HG02973 (cell line): ENCODE measurements around the gene YPEL1.
"Not testable (repeated sequence)": the region's sequence is repeated elsewhere in the genome, so short reads cannot be mapped to it uniquely, and the experiment has no call there.

Source experiments
- ATAC-seq: cut with Tn5 transposase; IDR thresholded peaks from one replicate; pipeline ENCODE4 v1.9.1; 2021; ENCODE audit warnings: moderate library complexity; ENCODE audit not compliant: unreplicated experiment

YPEL1 gene

GRCh38 chr22:21724496-21724895, 11.1 kb downstream of the YPEL1 start:
- ATAC-seq = not testable (repeated sequence)

DNA sequence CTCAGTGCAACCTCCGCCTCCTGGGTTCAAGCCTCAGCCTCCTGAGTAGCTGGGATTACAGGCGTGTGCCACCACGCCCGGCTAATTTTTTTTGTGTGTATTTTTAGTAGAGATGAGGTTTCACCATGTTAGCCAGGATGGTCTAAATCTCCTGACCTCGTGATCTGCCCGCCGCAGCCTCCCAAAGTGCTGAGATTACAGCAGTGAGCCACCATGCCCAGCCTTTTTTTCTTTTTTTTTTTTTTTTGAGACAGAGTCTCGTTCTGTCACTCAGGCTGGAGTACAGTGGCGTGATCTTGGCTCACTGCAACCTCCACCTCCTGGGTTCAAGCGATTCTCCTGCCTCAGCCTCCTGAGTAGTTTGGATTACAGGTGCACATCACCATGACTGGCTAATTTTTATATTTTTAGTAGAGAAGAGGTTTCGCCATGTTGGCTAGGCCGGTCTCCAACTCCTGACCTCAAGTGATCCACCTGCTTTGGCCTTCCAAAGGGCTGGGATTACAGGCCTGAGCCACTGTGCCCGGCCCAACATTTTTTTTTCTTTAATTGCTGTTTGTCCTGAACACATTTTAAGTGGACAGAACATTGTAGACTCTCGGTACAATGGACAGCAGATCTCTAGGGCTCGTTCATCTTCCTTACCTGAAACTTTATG, 14.3 kb downstream of the YPEL1 start:
- ATAC-seq = not testable (repeated sequence)

DNA sequence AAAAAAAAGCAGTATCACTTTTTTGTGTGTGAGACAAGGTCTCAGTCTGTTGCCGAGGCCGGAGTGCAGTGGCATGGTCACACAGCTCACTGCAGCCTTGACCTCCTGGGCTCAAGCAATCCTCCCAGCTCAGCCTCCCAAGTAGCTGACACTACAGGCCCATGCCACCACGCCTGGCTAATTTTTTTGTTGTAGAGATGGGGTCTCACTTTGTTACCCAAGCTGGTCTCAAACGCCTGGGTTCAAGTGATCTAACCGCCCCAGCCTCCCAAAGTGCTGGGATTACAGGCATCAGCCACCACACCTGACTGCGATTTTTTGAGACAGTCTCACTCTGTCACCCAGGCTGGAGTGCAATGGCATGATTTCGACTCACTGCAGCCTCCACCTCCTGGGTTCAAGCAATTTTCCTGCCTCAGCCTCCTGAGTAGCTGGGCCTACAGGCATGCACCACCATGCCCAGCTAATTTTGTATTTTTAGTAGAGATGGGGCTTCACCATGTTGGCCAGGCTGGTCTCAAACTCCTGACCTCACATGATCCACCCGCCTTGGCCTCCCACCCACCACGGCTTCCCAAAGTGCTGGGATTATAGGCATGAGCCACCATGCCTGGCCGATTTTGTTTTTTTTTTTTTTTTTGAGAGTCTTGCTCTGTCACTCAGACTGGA, 15.3 kb downstream of the YPEL1 start:
- not testable (repeated sequence) for ATAC-seq

DNA sequence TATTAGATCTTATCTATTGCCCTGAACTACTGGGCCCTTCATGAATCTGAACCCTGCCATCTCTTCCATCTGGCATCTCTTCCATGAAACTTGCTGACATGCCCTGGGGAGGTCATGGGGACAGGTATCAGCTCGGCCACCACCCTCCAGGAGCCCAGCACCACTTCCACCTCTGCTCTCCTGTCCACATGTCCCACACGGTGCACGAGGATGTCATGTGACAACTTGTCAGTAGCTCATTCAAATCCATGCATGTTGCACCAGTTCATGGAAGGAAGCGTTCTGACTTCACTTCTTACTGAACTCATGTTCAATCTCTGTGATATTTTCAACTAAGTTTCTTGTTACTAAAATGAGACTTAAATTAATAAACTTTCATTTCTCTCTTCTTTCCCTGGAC, 16.6 kb downstream of the YPEL1 start:
- ATAC-seq = no peak

GRCh38 chr22:21718499-21718898, 17.1 kb downstream of the YPEL1 start:
- no peak for ATAC-seq

GRCh38 chr22:21716395-21717122, 19.0 kb downstream of the YPEL1 start:
- ATAC-seq = not testable (repeated sequence)

DNA sequence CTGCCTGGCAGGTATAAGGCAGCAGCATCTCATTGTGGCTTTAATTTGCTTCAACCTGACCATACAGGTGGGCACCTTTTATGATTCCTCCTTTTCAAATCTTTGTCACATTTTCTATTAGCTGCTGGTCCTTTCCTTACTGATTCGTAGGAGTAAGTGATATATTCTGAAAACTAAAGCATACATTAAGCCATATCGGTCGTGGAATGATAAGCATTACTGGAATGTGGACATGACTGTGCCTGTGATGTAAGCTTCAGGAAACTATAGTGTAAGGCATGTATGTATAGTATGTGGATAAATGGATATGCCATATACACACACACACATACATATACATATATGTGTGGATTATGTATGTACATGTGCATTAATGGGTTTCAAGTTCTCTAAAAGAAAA, 20.8 kb downstream of the YPEL1 start:
- ATAC-seq = no peak

DNA sequence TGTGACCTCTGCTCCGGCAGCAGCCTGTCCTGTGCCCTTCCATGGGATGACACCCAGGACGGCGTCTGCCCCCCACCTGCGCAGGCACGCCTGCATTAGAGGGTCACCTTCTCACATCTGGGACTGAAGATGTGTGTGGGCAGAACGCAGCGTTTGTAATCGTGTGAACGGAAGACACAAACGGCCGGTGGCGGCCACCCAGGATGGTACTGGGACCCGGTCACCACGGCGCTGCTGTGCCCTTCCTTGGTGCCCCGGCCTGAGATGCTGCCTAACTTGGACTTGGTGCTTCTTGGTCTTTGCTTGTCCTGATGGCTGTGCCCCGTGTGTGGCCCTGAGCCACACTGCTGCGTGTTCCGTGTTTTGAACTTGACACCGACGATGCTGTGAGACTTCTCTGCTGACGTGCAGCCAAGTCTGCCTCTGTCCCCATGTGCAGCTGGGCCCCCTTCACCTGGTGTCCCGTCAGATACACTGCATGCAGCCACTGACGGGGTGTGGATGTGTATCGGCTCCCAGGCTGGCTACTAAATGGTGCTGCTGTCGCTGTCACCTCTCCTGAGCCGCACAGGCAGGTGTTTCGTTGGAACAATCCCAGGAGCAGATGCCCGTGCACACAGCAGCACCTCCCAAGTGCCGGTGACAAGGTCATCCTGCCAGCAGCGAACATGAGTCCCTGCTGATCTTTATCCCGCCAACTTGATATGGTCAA, 21.4 kb downstream of the YPEL1 start:
- ATAC-seq = no peak

GRCh38 chr22:21713428-21714058, 22.1 kb downstream of the YPEL1 start:
- ATAC-seq = no peak

- ATAC-seq = no peak
These were observed 22.7 kb downstream of the YPEL1 start for GRCh38 chr22:21712751-21713427.

DNA sequence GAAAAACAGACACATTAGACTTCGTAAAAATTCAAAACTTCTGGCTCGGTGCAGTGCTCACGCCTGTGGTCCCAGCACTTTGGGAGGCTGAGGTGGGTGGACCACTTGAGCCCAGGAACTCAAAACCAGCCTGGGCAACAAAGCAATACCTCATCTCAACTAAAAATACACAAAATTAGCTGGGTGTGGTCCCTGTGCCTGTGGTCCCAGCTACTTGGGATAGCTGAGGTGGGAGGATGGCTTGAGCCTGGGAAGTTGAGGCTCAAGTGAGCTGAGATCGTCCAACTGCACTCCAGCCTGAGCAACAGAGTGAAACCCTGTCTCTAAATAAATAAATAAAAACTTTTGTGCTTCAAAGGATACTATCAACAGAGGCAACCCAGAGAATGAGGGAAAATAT, 23.7 kb downstream of the YPEL1 start:
- no peak for ATAC-seq

DNA sequence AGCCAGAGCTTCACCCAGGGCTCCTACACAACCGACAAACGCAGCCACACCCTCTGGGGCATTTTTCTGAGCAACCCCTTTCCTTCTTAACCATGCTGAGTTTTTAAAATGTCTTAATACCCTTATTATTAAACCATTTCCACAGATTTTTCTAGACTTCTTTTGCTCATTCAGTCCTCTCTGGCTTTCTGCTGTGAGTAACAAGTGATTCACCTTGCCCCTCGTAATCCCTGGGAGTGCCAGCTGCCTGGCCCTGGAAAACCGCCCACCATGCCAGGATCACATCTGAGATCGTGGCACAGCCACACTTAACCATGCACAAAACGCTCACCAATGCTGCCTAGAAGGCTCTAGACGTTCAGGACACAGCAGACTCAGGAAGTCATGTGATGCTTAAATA, 25.4 kb downstream of the YPEL1 start:
- no peak for ATAC-seq

GRCh38 chr22:21709688-21710087, 25.9 kb downstream of the YPEL1 start:
- ATAC-seq = no peak

DNA sequence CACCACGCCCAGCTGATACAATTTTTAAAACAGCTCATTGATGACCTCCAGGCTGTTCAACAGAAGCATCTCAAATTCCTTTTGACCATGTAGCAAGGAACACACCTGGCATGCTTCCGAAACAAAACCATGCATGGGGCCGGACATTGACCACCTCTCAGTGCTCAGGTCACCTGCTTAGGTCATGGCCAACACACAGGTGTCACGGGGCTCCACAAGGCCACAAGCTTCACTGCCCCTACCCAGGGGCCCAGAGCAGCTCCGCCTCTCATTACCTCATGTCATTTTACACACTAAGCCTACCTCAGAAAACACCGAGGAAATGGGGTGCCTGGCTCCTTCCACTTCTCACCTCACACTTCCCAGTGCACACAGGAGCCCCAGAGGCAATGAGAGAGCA, 26.6 kb downstream of the YPEL1 start:
- ATAC-seq = no peak

- no peak for ATAC-seq
These were observed 27.9 kb downstream of the YPEL1 start for GRCh38 chr22:21707677-21708076.

GRCh38 chr22:21703684-21704316, 31.8 kb downstream of the YPEL1 start:
- ATAC-seq = no peak

DNA sequence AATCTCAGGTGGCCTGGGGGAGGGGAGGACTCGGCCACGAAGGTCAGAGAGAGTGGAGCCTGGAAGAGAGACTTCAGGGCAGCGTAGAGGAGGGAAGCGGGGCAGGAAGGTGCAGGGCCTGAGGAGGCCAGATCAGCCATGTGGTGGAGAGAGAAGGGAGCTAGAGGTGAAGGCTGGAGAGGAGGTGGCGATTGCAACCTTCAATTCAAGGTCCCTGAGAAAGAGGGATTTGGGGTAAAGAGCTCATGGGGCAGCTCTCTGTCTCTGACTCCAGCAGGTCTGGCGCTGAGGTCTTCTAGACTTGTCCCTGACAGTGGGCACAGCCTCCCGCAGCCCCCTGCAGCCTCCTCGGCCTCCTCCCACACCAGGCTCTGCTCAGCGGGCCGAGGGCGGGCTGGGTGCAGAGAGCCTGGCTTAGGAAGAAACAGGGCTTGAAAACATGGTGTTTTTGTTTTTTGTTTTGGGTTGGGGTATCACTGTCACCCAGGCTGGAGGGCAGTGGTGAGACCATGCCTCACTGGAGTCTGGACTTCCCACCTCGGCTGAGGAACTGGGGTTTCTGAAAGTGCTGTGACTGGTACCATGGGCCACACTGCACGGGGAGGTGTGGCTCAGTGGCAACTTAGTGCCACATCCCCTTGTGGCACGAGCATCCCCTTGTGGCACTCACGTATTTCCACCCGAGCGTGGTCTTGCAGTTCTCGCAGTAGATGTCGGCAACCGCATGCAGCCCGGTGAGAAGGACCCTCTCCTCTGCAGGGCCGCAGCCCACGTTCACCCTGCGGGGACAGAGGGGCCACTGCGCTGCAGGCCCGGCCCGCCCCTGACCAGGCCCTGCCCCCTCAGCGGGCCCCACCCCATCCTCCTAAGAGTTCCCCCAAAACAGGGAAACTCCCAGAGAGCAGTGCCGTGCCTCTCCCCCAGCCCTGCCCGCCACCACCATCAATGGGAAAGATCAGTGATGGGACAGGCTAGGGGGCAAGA, 32.6 kb downstream of the YPEL1 start:
- no peak for ATAC-seq

- ATAC-seq = no peak
These were observed 33.5 kb downstream of the YPEL1 start for GRCh38 chr22:21702094-21702493.
